T47D (cell line): ENCODE measurements around the gene SMIM35.

Experiments used
- DNase-seq, 2 experiments: peaks; one replicate each; pipeline versions ENCODE4 v3.0.0 to v3.0.0-alpha.2; 2011 to 2012; ENCODE audit warnings: low read depth in 1 of 2, low spot score in 1 of 2
- JUND ChIP-seq: IDR thresholded peaks from 2 replicates; pipeline ENCODE4 v1.6.1; 2012; ENCODE audit warnings: low read depth
- in situ Hi-C: cut with HindIII; loops from 2 replicates; pipeline ENCODE4 v1.10.0; 2016; ENCODE audit warnings: low sequenced_read_pairs, low pct_unique_long_range_greater_than_20kb

The SMIM35 gene

DNA sequence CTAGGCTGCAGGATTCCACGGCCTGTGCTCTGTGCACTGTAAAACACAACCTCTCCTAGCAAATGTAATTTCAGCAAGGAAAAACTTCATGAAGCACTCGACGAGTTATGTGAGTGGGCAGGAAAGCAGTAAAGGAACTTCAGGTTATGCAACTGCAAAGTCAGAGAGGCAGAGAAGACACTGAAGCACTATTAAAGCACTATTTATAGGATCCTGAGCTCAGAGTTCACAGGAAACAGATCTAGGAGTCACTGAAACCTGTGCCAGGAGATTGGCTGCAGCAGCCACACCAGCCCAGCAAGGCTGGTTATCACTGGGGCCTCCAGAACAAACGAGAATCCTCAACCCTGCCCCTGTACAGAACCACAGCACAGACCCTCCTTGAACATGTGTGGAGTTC lies 2.5 kb downstream of the SMIM35 start:
- no peak for TF ChIP-seq JUND
- in situ Hi-C loops, result no loop called here
- no peak for DNase-seq

DNA sequence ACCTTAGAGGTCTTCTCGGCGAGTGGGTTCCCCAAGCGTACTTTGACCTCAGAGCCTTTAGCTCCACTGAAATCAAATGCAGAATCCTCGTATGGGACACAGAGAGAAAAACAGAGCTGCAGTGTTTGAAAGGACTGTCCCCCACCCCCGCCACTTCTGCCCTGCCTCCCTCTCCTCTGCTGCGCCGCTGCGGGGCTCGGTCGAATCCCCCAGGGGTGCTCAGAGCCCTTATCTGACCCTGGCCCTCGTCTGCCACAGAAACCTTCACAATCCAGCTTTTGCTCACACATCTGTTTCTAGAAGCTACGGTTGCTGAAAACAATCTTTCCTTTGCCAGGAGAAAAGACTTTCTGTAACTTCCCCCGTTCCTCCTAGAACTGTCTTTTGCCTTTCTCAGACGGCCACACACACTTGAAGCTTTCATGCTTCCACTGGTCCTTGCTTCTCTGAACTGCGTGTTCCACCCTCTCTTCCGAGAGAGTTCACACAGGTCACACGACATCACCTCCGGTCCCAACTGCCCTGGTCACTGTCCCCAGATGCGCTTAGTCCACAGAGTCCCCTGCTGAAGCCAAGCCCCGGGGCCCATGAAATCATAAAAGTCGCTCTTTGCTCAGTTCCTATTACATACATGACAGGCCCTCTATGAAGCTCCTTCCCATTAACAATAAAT lies 3.7 kb downstream of the SMIM35 start:
- no peak for DNase-seq
- no peak for TF ChIP-seq JUND
- in situ Hi-C loops, result no loop called here

DNA sequence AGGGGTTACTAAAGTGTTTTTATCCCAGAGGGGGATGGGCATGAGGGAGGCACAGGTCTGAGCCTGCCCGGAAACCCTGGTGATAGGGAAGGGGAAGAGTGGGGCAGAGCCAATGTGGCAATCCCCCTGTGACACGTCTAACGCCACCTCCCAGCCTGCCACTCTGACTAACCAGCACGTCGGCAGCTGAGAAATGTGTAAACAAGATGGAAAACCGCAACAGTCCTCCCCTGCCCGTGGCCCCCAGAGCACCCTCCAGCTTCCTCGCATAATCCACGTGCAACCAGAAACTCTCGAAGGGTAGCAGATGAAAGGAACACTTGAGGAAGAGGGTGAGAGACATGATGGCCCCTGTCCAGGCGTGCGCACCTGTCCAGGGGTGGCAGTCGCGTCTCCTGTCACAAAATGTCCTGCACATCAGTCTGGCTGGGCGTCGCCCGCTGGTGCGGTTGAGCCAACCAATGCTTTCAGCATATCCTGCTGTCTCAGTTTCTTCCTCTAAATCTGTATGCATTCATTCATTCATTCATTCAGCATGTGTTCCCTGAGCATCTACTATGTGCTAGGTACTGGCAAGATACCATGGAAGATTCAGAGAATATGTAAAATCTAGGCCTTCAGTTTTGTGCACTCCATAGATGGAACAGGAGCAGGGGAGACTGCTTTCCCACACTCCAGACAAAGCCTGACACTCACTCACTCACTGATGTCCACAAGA lies 5.4 kb downstream of the SMIM35 start:
- DNase-seq, result no peak
- in situ Hi-C loops, result no loop called here

DNA sequence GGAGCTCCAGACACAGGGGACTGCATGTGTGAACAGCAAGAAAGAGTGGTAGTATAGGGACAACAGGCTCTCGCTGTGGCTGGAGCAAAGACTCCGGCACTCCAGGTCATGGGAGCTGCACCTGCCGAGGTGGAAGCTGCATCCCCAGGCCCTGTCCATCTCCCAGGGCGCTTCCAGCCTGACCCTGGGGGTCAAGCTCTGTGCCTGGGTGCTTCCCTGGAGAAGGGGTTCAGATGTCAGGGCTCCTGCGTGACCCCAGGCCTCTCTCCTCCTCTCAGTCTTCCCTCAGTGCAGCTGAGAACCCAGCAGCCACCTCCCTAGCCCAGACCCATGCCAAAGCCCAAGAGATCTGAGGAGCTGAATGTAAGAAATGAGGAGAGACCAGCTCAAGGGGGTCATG lies 6.5 kb downstream of the SMIM35 start:
- in situ Hi-C loops, result no loop called here
- no peak for DNase-seq
- TF ChIP-seq JUND, result no peak

More for the DNA sequence above, 5.4 kb downstream of the SMIM35 start:
- TF ChIP-seq JUND, result no peak

DNA sequence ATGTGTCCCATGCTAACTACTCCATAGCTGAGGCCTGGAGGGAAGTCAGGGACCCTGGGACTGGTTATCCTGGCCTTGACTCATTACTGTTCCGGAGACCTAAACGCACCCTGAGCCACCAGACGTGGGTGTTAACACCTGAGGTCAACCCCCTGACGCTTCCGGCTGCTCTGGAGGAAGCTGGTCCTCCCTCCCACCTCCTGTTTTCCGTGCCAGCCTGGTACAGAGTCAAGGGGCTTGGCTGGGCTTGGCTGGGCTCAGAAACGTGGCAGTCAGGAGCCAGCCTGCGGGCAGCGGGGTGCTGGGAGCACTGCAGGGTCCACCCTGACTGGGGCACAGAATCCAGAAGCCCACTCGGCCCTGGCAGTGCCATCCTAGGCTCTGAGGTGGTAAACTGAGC lies 7.3 kb downstream of the SMIM35 start:
- DNase-seq, result no peak
- no peak for TF ChIP-seq JUND
- in situ Hi-C loops, result no loop called here

DNA sequence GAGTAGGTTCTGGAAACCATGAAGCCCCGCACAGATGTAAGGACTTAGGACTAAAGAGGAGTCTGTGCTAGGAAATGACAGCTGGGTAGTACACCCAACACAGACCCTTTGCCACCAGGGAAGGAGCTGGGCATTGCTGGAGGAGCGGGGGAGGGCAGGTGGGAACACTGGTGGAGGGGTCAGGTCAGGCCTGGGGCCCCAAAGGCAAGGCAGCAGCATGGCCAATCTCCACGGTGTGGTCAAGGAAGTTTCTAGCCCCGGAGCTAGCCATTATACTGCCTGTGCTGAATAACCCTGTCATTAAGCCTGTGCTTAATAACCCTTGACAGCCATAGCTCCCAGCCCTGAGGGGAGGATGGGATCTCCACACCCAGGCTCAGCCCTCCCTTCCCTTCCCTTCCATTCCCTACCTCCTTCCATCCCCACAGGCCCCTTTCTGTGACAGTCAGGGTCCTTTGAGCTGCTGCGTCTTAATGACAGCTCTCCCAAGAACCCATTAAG lies 7.8 kb downstream of the SMIM35 start:
- no peak for TF ChIP-seq JUND
- in situ Hi-C loops, result no loop called here
- DNase-seq, result no peak

DNA sequence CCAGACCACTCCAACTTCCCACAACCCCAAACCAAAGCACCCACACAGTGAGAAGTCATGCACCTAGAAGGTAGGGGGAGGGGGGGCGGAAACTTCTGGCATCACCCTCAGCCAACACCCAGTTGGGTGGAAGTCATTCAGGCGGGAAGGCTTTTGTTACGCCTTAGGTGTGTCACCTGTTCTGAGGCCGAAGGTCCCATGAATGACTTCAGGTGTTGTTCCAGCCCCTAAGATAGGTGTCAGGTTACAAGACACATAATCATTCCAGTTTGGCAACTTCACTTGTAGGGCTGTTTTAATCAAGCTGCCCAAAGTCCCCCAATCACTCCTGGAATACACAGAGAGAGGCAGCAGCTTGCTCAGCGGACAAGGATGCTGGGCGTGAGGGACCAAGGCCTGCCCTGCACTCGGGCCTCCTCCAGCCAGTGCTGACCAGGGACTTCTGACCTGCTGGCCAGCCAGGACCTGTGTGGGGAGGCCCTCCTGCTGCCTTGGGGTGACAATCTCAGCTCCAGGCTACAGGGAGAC lies 9.9 kb downstream of the SMIM35 start, which contains the start of gene TMPRSS4:
TSS of gene TMPRSS4 (plus strand) at position 325 of the 528 bp plus-strand sequence. CDS start 225 bp downstream, outside the sequence.
- TF ChIP-seq JUND, result no peak
- in situ Hi-C loops, result no loop called here
- DNase-seq, result peak; percentile 45 to 85

DNA sequence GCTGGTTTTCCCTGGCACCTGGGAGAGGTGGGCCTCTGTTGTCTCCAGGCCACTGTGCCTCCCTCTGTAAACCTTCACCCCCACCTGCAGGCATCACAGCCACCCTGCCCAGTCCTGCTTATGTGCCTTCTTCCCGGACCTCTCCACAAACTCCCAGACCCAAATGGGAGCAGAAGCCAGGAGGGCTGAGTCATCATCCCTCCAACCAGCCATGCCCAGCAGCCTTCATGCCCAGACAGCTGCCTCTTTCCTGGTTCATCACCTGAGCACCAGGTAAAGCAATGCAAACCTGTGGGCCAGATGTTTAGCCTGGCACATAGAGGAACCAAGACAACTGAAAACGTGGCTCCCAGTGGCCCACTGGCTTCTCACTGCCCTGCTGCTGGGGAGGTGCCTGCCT lies 12.0 kb downstream of the SMIM35 start:
- in situ Hi-C loops, result no loop called here
- DNase-seq, result peak in 1 of 2 experiments; percentile 40
- TF ChIP-seq JUND, result no peak

DNA sequence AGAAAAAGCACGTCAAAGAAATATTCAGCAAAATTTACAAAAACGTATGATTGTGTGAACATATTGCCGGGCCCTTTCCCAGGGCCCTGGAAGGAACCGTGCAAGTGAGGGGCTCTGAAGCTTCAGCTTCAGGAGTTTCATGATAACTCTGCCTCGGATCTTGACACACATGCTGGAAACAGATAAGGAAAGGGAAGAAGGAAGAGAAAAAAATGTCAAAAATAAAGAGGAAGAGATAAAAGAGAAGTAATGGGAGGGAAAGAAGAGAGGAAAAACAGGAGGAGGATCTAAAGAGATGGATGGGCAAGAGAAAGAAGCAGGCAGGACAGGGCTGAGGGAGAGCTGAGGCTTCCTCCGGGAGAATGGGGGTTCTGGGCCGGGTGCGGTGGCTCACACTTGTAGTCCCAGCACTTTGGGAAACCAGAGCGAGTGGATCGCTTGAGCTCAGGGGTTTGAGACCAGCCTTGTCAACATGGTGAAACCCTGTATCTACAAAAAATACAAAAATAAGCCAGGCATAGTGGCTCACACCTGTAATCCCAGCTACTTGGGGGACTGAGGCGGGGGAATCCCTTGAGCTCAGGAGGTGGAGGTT lies 12.6 kb downstream of the SMIM35 start:
- in situ Hi-C loops, result no loop called here
- TF ChIP-seq JUND, result no peak
- no peak for DNase-seq

DNA sequence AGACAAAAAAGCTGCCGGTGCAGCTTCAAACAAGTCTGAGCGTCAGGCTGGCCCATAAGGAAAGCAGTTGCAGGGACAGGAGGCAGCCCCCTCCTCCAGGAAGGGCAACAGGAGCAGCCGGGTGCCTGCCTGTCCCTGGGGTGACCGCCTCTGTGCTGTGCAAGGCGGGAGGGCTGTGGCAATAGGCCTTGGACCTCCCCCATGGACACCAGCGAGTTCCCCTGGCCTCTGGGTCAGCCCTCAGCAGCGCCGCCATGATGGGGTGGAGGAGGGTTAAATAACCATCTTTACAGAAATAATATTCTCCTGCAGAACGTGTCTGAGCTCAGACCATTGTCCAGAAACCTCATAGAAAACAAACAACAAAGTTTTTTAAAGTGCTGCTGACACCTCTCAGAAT lies 13.2 kb downstream of the SMIM35 start:
- no peak for DNase-seq
- in situ Hi-C loops, result no loop called here
- TF ChIP-seq JUND, result no peak

DNA sequence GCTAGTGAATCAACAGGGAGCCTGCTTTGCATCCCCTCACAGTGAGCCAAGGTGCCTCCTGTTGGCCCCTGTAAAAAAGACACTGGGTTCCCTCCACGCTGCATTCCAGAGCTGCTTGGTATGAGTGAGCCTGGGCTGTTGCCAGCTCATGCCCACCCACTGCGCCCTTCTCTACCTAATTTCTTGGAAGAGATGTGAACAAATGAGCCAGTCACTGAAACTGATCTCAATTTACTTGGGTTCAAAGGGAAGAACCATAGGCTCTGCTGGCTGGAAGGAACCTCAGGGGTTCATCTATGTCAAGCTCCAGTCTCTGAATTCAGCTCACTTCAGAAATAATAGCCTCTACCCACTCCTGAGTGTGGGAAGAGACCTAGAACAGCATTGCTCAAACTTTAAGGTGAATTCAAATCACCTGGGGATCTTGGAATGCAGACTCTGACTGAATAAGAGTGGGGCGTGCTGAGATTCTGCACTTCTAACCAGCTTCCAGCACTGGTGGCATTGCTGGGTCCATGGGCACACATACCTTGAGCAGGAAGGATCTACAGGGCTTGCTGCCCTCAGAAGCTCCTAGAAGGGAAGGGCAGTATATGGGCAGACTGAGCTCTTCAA lies 15.2 kb downstream of the SMIM35 start:
- TF ChIP-seq JUND, result no peak
- DNase-seq, result no peak
- in situ Hi-C loops, result no loop called here

DNA sequence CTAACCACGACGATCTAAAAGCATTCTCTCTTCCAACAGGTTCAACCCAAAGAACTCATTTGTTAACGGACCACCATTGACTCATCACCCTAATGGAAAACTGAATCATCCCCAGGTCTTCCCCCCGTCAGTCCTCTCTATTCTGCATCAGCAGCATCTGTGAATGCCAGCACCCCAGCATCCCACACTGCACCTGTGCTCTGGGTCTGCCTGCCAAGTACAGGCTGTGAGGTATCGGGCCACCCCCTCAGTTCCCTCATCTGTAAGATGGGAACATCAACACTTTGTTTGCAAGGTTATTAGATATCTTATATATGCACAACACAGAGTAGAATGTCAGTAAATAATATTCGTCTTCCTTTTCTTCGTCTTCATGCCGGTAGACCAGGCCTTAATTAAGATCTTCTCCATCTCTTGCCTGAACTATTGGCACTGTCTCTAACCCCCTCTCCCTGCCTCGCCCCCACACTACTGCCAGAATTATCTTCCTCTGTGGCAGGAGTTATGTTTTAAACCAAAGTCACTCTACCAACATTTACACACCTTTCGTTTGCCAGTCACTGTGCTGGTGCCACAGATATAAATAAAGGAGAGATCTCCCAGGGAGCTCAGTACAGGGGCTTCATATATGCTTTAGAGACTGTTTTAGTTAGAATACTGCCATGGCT lies 17.7 kb downstream of the SMIM35 start:
- DNase-seq, result no peak
- no peak for TF ChIP-seq JUND
- in situ Hi-C loops, result no loop called here
